ENCODE measurements around the gene COPS9.

Gene COPS9

DNA sequence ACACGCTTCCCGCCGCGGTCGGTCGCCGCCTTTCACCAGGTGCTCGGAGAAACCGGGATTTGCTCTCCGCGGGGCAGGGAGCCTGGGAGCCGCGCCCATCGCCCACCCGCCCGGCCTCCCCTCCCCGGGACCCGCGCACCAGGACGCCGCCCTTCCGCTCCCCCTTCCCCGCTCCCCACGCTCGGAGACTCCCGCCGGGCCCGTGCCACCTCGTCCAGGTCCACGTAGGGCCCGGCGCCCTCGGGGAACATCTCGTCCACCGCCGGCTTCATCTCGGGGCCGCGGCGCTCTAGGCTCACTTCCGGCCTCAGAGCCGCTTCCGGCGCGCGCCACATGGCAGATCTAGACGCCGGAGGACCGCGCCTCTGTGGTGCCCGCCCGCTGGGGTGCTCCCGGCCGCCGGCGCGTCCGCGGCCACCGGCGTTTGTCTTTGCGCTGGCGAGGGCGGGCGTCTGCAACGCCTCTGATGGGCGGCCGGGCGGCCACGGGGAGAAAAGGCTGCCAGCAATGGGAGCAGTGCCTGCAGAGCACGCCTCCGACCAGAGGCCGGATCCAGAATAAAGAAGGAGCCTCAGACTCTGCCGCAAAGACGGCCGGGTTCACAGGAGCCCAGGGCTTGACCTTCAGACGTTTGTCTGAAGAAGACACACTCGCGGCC lies at the start of gene COPS9:
TSS of gene COPS9 (minus strand) at position 293 of the 658 bp plus-strand sequence. CDS start at position 272, 21 bp downstream.
- H3K4me3 ChIP-seq (ENCODE audit: low read depth, low read length) = peak within 1 kb of the TSS; percentile 94
- TF ChIP-seq CTCF (IDR thresholded peaks at IDR 0.05; ENCODE audit: low read depth, low read length) = no peak

- TF ChIP-seq CTCF (IDR thresholded peaks at IDR 0.05; ENCODE audit: low read depth, low read length) = no peak
- H3K4me3 ChIP-seq (ENCODE audit: low read depth, low read length) = no peak overlapping the region
These were observed 48.6 kb upstream of the COPS9 start for GRCh38 chr2:240184656-240185055.

DNA sequence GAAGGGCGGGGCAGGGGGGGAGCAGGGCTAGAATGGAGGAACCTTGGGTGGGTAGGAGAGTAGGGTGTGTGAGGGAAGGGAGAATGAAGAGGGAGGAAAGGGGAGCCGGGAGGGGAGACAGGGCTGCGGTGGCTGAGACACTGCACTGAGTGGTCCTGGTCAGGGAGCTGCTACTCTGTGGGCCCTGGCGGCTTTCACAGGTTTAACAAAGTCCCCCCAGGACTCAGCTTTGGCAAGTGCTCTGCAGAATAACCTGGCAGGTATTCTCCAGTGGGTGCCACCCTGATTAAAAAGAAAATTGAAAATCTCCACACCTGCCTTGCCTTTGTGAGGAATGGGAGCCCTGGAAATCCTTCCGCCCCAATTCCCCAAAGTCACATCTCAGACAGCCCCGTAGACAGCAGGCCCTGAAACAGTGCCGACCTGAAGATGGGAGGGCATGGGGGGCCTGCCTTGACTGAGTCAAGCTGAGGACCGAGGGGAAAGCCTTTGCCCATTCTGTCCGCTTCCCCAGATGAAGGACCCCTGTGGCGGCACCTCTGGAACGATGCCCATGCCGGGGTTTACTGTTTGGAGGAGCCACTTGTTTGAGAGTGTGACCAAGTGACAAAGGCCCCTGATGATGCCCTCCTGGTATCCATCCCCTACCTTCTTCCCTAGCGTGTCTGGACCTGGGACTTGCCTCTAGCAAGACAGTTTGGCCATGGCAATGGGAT lies 47.9 kb upstream of the COPS9 start:
- H3K4me3 ChIP-seq (ENCODE audit: low read depth, low read length) = no peak overlapping the region
- TF ChIP-seq CTCF (IDR thresholded peaks at IDR 0.05; ENCODE audit: low read depth, low read length) = no peak

GRCh38 chr2:240183006-240183874 lies 47.1 kb upstream of the COPS9 start:
- no peak for TF ChIP-seq CTCF (IDR thresholded peaks at IDR 0.05; ENCODE audit: low read depth, low read length)
- H3K4me3 ChIP-seq (ENCODE audit: low read depth, low read length) = no peak overlapping the region

GRCh38 chr2:240182476-240182875 lies 46.4 kb upstream of the COPS9 start:
- no peak overlapping the region for H3K4me3 ChIP-seq (ENCODE audit: low read depth, low read length)

DNA sequence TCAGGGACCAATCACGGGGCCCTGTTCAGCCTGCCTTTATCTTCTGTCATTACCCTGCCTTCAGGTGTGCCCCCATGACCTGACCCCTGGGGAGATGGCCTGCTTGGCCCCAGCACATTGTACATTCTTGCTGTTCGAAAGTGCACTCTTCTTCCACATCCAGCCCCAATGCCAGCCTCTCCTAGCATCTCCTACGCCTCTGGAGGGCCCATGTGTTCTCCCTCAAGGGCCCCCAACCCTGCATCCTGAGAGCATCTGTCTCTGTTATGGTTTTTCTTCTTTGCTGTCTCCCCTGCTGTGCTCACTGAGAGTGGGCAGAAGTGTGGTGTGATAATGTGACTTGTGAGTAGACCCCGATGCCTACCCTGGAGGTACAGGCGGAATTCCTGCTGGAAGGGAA lies 45.9 kb upstream of the COPS9 start:
- TF ChIP-seq CTCF (IDR thresholded peaks at IDR 0.05; ENCODE audit: low read depth, low read length) = no peak
- H3K4me3 ChIP-seq (ENCODE audit: low read depth, low read length) = no peak overlapping the region

More at GRCh38 chr2:240182476-240182875, 46.4 kb upstream of the COPS9 start:
- TF ChIP-seq CTCF (IDR thresholded peaks at IDR 0.05; ENCODE audit: low read depth, low read length) = no peak
